ENCODE measurements around the gene IQCN. TPM values are rescaled to one million over a fixed set of nuclear protein-coding genes. Genes with fewer than 3 reads are reported as not detected.

Gene IQCN
- total and polyA plus RNA-seq, 4 donors = 0.19 to 2.4 (median 0.53) TPM

GRCh38 chr19:18266771-18267686 lies 7.2 kb downstream of the IQCN start:
- Histone ChIP-seq H3K9me3 (ENCODE audit: control insufficient read depth in 4 of 4, low read length in 3 of 4) (no peaks in the 10 kb centered on the region), H3K27me3 (ENCODE audit: control insufficient read depth in 4 of 4, insufficient read depth in 4 of 4, low read length in 3 of 4) (no peaks in the 10 kb centered on the region), H3K4me1 (ENCODE audit: control insufficient read depth in 4 of 4, insufficient read depth in 4 of 4, low read length in 3 of 4) (no peaks in the 10 kb centered on the region), H3K27ac (ENCODE audit: low read depth in 1 of 2, low read length in 2 of 2) (no peak overlapping the region), H3K4me3 (ENCODE audit: low read depth in 1 of 3, low read length in 3 of 3) (no peak overlapping the region), H3K36me3 (ENCODE audit: control insufficient read depth in 4 of 4, insufficient read depth in 3 of 4, low read depth in 1 of 4, low read length in 3 of 4) (peaks cover 0 to 35% (median 8%) of the 10 kb centered on the region in 4 donors), H3K9ac (ENCODE audit: low read depth in 1 of 2, low read length in 2 of 2) (no peak overlapping the region)
- 96% methylated on average over 42 of the region's 42 CpGs for WGBS
- TF ChIP-seq RXRA (IDR thresholded peaks at IDR 0.05) (no peak), JUND (IDR thresholded peaks at IDR 0.05) (no peak), REST (IDR thresholded peaks at IDR 0.05) (no peak), HNF4A (conservative IDR thresholded peaks at IDR 0.05) (no peak), SP1 (IDR thresholded peaks at IDR 0.05) (no peak), EGR1 (IDR thresholded peaks at IDR 0.05; ENCODE audit: low read depth in 2 of 2) (no peak), CTCF (IDR thresholded peaks at IDR 0.05; ENCODE audit: low read depth, low read length, missing input control) (no peak), ATF3 (IDR thresholded peaks at IDR 0.05) (no peak), FOXA2 (IDR thresholded peaks at IDR 0.05) (no peak), FOXA1 (IDR thresholded peaks at IDR 0.05) (no peak), NR2F2 (IDR thresholded peaks at IDR 0.05) (no peak), TAF1 (conservative IDR thresholded peaks at IDR 0.05) (no peak), MAX (IDR thresholded peaks at IDR 0.05) (no peak), RAD21 (IDR thresholded peaks at IDR 0.05) (no peak)
- no peak for DNase-seq (ENCODE audit: low spot score)

GRCh38 chr19:18265582-18265981 lies 8.7 kb downstream of the IQCN start:
- Histone ChIP-seq H3K9me3 (ENCODE audit: control insufficient read depth in 4 of 4, low read length in 3 of 4) (no peaks in the 10 kb centered on the region), H3K27ac (ENCODE audit: low read depth in 1 of 2, low read length in 2 of 2) (no peak overlapping the region), H3K4me1 (ENCODE audit: control insufficient read depth in 4 of 4, insufficient read depth in 4 of 4, low read length in 3 of 4) (no peaks in the 10 kb centered on the region), H3K27me3 (ENCODE audit: control insufficient read depth in 4 of 4, insufficient read depth in 4 of 4, low read length in 3 of 4) (no peaks in the 10 kb centered on the region), H3K36me3 (ENCODE audit: control insufficient read depth in 4 of 4, insufficient read depth in 3 of 4, low read depth in 1 of 4, low read length in 3 of 4) (peaks cover 0 to 35% (median 8%) of the 10 kb centered on the region in 4 donors), H3K9ac (ENCODE audit: low read depth in 1 of 2, low read length in 2 of 2) (no peak overlapping the region), H3K4me3 (ENCODE audit: low read depth in 1 of 3, low read length in 3 of 3) (no peak overlapping the region)
- 95% methylated on average over 7 of the region's 7 CpGs for WGBS
- TF ChIP-seq HNF4G (IDR thresholded peaks at IDR 0.05) (no peak), MAX (IDR thresholded peaks at IDR 0.05) (no peak), JUND (IDR thresholded peaks at IDR 0.05) (no peak), RXRA (IDR thresholded peaks at IDR 0.05) (no peak), EGR1 (IDR thresholded peaks at IDR 0.05; ENCODE audit: low read depth in 2 of 2) (no peak), FOXA1 (IDR thresholded peaks at IDR 0.05) (no peak), RAD21 (IDR thresholded peaks at IDR 0.05) (no peak), HNF4A (conservative IDR thresholded peaks at IDR 0.05) (no peak), TAF1 (conservative IDR thresholded peaks at IDR 0.05) (no peak), REST (IDR thresholded peaks at IDR 0.05) (no peak), NR2F2 (IDR thresholded peaks at IDR 0.05) (no peak), GABPA (IDR thresholded peaks at IDR 0.05 in 1 of 2, conservative IDR thresholded peaks at IDR 0.05 in 1 of 2) (no peak)
- DNase-seq (ENCODE audit: low spot score) = no peak
